Natural killer cell (primary cell): ENCODE measurements around the gene KDM4B. TPM values are rescaled to one million over a fixed set of nuclear protein-coding genes. Genes with fewer than 3 reads are reported as not detected.

Experiments
- ATAC-seq, 3 donors: fragments of 150-1000 bp in 2 of 3; fragments of 200-7000 bp in 1 of 3; cut with Tn5 transposase; 1 replicate in 1 of 3; 2 replicates in 2 of 3; pipeline ENCODE4 v1.10.0; 2021; ENCODE audit warnings: mild to moderate bottlenecking in 2 of 3, moderate library complexity in 2 of 3
- DNase-seq, 2 donors: peaks; one replicate each; pipeline versions ENCODE4 v3.0.0 to v3.0.0-alpha.2; 2013 to 2021; ENCODE audit warnings: mixed read lengths in 1 of 2
- H3K27ac ChIP-seq: one replicate; pipeline ENCODE4 v1.5.1; 2013; ENCODE audit warnings: mild to moderate bottlenecking, low read length
- H3K27me3 ChIP-seq: one replicate; pipeline ENCODE4 v1.6.1; 2013; ENCODE audit warnings: low read length; ENCODE audit not compliant: control insufficient read depth, insufficient read depth
- H3K36me3 ChIP-seq: one replicate; pipeline ENCODE4 v1.6.1; 2013; ENCODE audit warnings: low read length; ENCODE audit not compliant: control insufficient read depth, insufficient read depth
- H3K4me1 ChIP-seq: one replicate; pipeline ENCODE4 v1.6.1; 2013; ENCODE audit warnings: low read length; ENCODE audit not compliant: control insufficient read depth, insufficient read depth
- H3K4me3 ChIP-seq: one replicate; pipeline ENCODE4 v1.5.1; 2013; ENCODE audit warnings: low read length
- H3K9me3 ChIP-seq: one replicate; pipeline ENCODE4 v1.6.1; 2013; ENCODE audit warnings: low read length; ENCODE audit not compliant: control insufficient read depth, insufficient read depth
- H3K27ac Mint-ChIP-seq, 2 donors: one replicate each; pipeline ENCODE4 v1.8.0; 2022; ENCODE audit warnings: mild to moderate bottlenecking in 2 of 2, mixed read lengths in 2 of 2, moderate library complexity in 1 of 2
- H3K27me3 Mint-ChIP-seq, 2 donors: one replicate each; pipeline ENCODE4 v1.8.0; 2022; ENCODE audit warnings: low read depth in 2 of 2, mixed read lengths in 2 of 2
- H3K36me3 Mint-ChIP-seq: one replicate; pipeline ENCODE4 v1.8.0; 2022; ENCODE audit warnings: mixed read lengths
- H3K4me1 Mint-ChIP-seq, 2 donors: one replicate each; pipeline ENCODE4 v1.8.0; 2022; ENCODE audit warnings: mixed read lengths in 2 of 2
- H3K4me3 Mint-ChIP-seq: one replicate; pipeline ENCODE4 v1.8.0; 2022; ENCODE audit warnings: mild to moderate bottlenecking, moderate library complexity, mixed read lengths
- H3K9me3 Mint-ChIP-seq, 2 donors: one replicate each; pipeline ENCODE4 v1.8.0; 2022; ENCODE audit warnings: mixed read lengths in 2 of 2
- CTCF ChIP-seq: fragments of 200-600 bp; IDR thresholded peaks from one replicate; pipeline ENCODE4 v1.8.0; 2022; ENCODE audit warnings: antibody characterized with exemption
- WGBS: methylation state at CpG from one replicate; pipeline ENCODE4 v1.1.7; 2013; ENCODE audit warnings: missing lambda C conversion rate; ENCODE audit not compliant: insufficient coverage; 5-methylcytosine and 5-hydroxymethylcytosine counted together
- intact Hi-C: fragments of 100-400 bp; cut with micrococcal nuclease; formaldehyde crosslinking; loops from one replicate; pipeline ENCODE4 v1.14.2; 2022
- total RNA-seq, 4 donors: library from RNA; stranded (reverse); fragments of 120-200 nt in 1 of 4; gene quantifications; one replicate each; pipeline versions ENCODE4 v1.2.3 to v1.2.4, GENCODE V29; 2013 to 2022

Gene KDM4B
- total RNA-seq, 3 donors from 2014 or later (not counting 1 experiment from before 2014, with no cell fraction given): 68.0 to 73.5 (median 68.1) TPM

GRCh38 chr19:5081443-5082161, 112.7 kb downstream of the KDM4B start:
- Histone ChIP-seq H3K36me3 (peaks cover 41% of the 10 kb centered on the region), H3K4me1 (peaks cover 23% of the 10 kb centered on the region), H3K27me3 (no peaks in the 10 kb centered on the region), H3K9me3 (no peaks in the 10 kb centered on the region), H3K27ac (no peak overlapping the region), H3K4me3 (no peak overlapping the region)
- no peak overlapping the region for H3K27ac Mint-ChIP-seq
- WGBS: 97% methylated on average over 28 of the region's 28 CpGs
- no peak for ATAC-seq
- no peak overlapping the region for H3K4me3 Mint-ChIP-seq
- H3K36me3 Mint-ChIP-seq: peaks cover 10% of the 10 kb centered on the region
- peaks cover 17 to 20% of the 10 kb centered on the region in 2 donors for H3K4me1 Mint-ChIP-seq
- intact Hi-C loops: no loop called here
- no peak for TF ChIP-seq CTCF
- H3K27me3 Mint-ChIP-seq: no peaks in the 10 kb centered on the region
- DNase-seq: no peak
- H3K9me3 Mint-ChIP-seq: no peaks in the 10 kb centered on the region

- Mint-ChIP-seq H3K9me3 (no peaks in the 10 kb centered on the region), H3K4me1 (peaks cover 0 to under 1% of the 10 kb centered on the region in 2 donors), H3K4me3 (no peak overlapping the region), H3K27me3 (no peaks in the 10 kb centered on the region), H3K27ac (no peak overlapping the region), H3K36me3 (peaks cover 10% of the 10 kb centered on the region)
- peaks cover 3% of the 10 kb centered on the region for H3K4me1 ChIP-seq
- intact Hi-C loops: no loop called here
- peaks cover 43% of the 10 kb centered on the region for H3K36me3 ChIP-seq
- no peaks in the 10 kb centered on the region for H3K9me3 ChIP-seq
- no peak overlapping the region for H3K27ac ChIP-seq
- no peak overlapping the region for H3K4me3 ChIP-seq
- WGBS: 96% methylated on average over 13 of the region's 13 CpGs
- no peak for TF ChIP-seq CTCF
- H3K27me3 ChIP-seq: no peaks in the 10 kb centered on the region
- ATAC-seq (no peak), DNase-seq (no peak)
These were observed 114.6 kb downstream of the KDM4B start for GRCh38 chr19:5083547-5083965.

- Mint-ChIP-seq H3K9me3 (no peaks in the 10 kb centered on the region), H3K4me3 (no peak overlapping the region), H3K4me1 (no peaks in the 10 kb centered on the region), H3K36me3 (peaks cover 3% of the 10 kb centered on the region), H3K27ac (no peak overlapping the region), H3K27me3 (no peaks in the 10 kb centered on the region)
- WGBS: 93% methylated on average over 20 of the region's 20 CpGs
- ATAC-seq (no peak), DNase-seq (no peak)
- H3K27me3 ChIP-seq: no peaks in the 10 kb centered on the region
- H3K9me3 ChIP-seq: no peaks in the 10 kb centered on the region
- no peak overlapping the region for H3K4me3 ChIP-seq
- no peaks in the 10 kb centered on the region for H3K4me1 ChIP-seq
- peaks cover 31% of the 10 kb centered on the region for H3K36me3 ChIP-seq
- intact Hi-C loops: no loop called here
- TF ChIP-seq CTCF: no peak
- H3K27ac ChIP-seq: no peak overlapping the region
These were observed 116.7 kb downstream of the KDM4B start for GRCh38 chr19:5085566-5085965.

DNA sequence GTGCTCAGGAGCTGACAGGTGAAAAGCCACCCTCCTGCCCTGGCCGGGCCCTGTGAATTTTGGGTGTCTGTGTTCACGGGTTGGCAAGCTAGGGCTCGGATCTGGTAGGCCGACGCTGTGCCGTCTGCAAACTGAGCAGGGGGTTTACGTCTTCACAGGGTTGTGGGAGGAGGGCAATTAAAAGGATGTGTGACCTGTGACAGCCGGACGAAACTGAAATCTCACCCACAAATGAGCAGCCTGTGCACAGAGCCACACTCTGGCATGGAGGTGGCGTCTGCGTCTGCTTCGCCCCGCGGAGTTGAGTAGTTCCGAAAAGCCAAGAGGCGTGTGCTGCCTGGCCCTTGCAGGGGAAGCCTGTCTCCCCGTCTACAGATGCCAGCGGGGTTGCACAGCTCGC, 117.3 kb downstream of the KDM4B start:
- DNase-seq: peak in 1 of 2 donors; percentile 65
- H3K27ac Mint-ChIP-seq: no peak overlapping the region
- no peak overlapping the region for H3K27ac ChIP-seq

More for the DNA sequence above, 117.3 kb downstream of the KDM4B start:
- Histone ChIP-seq H3K4me1 (no peaks in the 10 kb centered on the region), H3K9me3 (no peaks in the 10 kb centered on the region), H3K36me3 (peaks cover 28% of the 10 kb centered on the region), H3K27me3 (no peaks in the 10 kb centered on the region), H3K4me3 (no peak overlapping the region)
- peak; percentile 79 to 89 (median 82) for ATAC-seq
- Mint-ChIP-seq H3K9me3 (no peaks in the 10 kb centered on the region), H3K4me1 (no peaks in the 10 kb centered on the region), H3K4me3 (no peak overlapping the region), H3K36me3 (no peaks in the 10 kb centered on the region), H3K27me3 (no peaks in the 10 kb centered on the region)
- intact Hi-C loops: no loop called here
- no peak for TF ChIP-seq CTCF
- 92% methylated on average over 19 of the region's 19 CpGs for WGBS
